CD4-positive, alpha-beta T cell (primary cell): Measurements from ENCODE around the gene NARS2. TPM values are rescaled to one million over a fixed set of nuclear protein-coding genes. Genes with fewer than 3 reads are reported as not detected.

Experiments used
- ATAC-seq: fragments of 200-7000 bp; cut with Tn5 transposase; one replicate; pipeline ENCODE4 v1.10.0; 2022; ENCODE audit warnings: mild to moderate bottlenecking; ENCODE audit not compliant: poor library complexity
- CTCF ChIA-PET: fragments of 350-600 bp; sonication (Branson Sonifier 250); formaldehyde crosslinking; loops from one replicate; lab custom pipeline; 2021; ENCODE audit warnings: antibody characterized with exemption, inconsistent platforms; lab: Charles Lee
- POLR2A ChIA-PET: fragments of 350-600 bp; sonication (Branson Sonifier 250); formaldehyde crosslinking; loops from one replicate; lab custom pipeline; 2021; ENCODE audit warnings: antibody characterized with exemption, inconsistent platforms; lab: Charles Lee
- DNase-seq, 14 experiments: peaks; one replicate each; pipeline ENCODE4 v3.0.0-alpha.2; 2013 to 2020; ENCODE audit warnings: mixed read lengths in 2 of 14
- H3K27ac ChIP-seq, 2 donors: one replicate each; pipeline versions ENCODE4 v1.5.1 to v1.7.0; 2013; ENCODE audit warnings: low read length in 2 of 2, low read depth in 1 of 2, mild to moderate bottlenecking in 1 of 2
- H3K27me3 ChIP-seq, 2 experiments: 1 replicate in 1 of 2; 2 replicates in 1 of 2; pipeline versions ENCODE4 v1.6.1 to v1.7.0; 2013; ENCODE audit warnings: low read length in 2 of 2, control low read depth in 1 of 2, mild to moderate bottlenecking in 1 of 2, moderate library complexity in 1 of 2; ENCODE audit not compliant: insufficient read depth in 2 of 2, control insufficient read depth in 1 of 2
- H3K36me3 ChIP-seq: one replicate; pipeline ENCODE4 v1.6.1; 2013; ENCODE audit warnings: low read length, control low read depth; ENCODE audit not compliant: insufficient read depth
- H3K4me1 ChIP-seq: one replicate; pipeline ENCODE4 v1.6.1; 2013; ENCODE audit warnings: low read length, control low read depth; ENCODE audit not compliant: insufficient read depth
- H3K4me3 ChIP-seq: one replicate; pipeline ENCODE4 v1.5.1; 2013; ENCODE audit warnings: mild to moderate bottlenecking, low read length, moderate library complexity
- H3K9me3 ChIP-seq, 2 experiments: 1 replicate in 1 of 2; 2 replicates in 1 of 2; pipeline versions ENCODE4 v1.6.1 to v1.7.0; 2013; ENCODE audit warnings: low read length in 2 of 2, mild to moderate bottlenecking in 2 of 2, control low read depth in 1 of 2, moderate library complexity in 1 of 2; ENCODE audit not compliant: control insufficient read depth in 1 of 2, insufficient read depth in 1 of 2
- H3K27ac Mint-ChIP-seq: one replicate; pipeline ENCODE4 v1.8.0; 2020; ENCODE audit warnings: mixed read lengths
- H3K27me3 Mint-ChIP-seq: one replicate; pipeline ENCODE4 v1.8.0; 2021; ENCODE audit warnings: mixed read lengths
- H3K36me3 Mint-ChIP-seq: one replicate; pipeline ENCODE4 v1.8.0; 2021; ENCODE audit warnings: low read depth, mixed read lengths
- H3K4me1 Mint-ChIP-seq: one replicate; pipeline ENCODE4 v1.8.0; 2021; ENCODE audit warnings: low read depth, mixed read lengths
- H3K4me3 Mint-ChIP-seq: one replicate; pipeline ENCODE4 v1.8.0; 2020; ENCODE audit warnings: mild to moderate bottlenecking, mixed read lengths
- H3K9me3 Mint-ChIP-seq: one replicate; pipeline ENCODE4 v1.8.0; 2020; ENCODE audit warnings: mixed read lengths
- intact Hi-C, 2 experiments: fragments of 100-400 bp; cut with DNase I in 1 of 2; cut with micrococcal nuclease in 1 of 2; formaldehyde crosslinking; loops; one replicate each; pipeline versions ENCODE4 v1.15.1 to v1.9.0; 2023 to 2025; cut with DNase I, micrococcal nuclease
- total RNA-seq, 174 experiments: library from RNA in 2 of 174; stranded (reverse) in 2 of 174; gene quantifications; one replicate each; pipeline ENCODE4 v1.2.3 and lab custom pipeline; 2021 to 2026
- TF ChIP-seq, protein P1 (sequence below): fragments of 200-600 bp; IDR thresholded peaks from one replicate; pipeline ENCODE4 v1.8.0; 2022; ENCODE audit warnings: antibody characterized with exemption, mild to moderate bottlenecking

Gene NARS2
- total RNA-seq, 2 experiments from 2014 or later = 8.7 to 9.3 TPM

DNA sequence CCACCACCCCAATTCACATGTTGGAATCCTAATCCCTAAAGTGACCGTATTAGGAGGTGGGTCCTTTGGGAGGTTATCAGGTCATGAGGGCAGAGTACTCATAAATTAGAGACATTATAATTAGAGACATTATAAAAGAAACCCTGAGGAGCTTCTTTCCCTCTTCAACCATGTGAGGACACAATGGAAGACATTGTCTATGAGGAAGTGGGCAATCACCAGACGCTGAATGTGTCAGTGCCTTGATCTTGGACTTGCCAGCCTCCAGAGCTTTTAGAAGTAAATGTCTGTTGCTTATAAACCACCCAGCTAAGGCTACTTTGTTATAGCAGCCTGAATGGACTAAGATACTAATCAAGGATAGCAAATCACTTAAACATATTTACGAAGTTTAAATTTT lies 171.8 kb downstream of the NARS2 start:
- H3K4me1 Mint-ChIP-seq = no peaks in the 10 kb centered on the region
- no peak for DNase-seq

DNA sequence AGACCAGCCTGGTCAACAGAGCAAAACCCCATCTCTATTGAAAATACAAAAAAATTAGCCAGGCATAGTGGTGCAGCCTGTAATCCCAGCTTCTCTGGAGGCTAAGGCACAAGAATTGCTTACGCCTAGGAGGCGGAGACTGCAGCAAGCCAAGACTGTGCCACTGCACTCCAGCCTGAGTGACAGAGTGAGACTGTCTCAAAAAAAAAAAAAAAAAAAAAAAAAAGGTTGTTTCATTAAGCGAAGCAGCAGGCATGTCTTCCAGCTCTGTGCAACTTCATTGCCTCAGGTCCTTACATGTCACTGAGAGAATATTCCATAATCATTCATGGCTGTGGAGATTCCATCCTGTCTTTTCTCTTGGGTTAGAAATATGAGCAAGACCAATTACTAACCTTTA lies 174.0 kb downstream of the NARS2 start:
- Mint-ChIP-seq H3K4me3 (no peak overlapping the region), H3K9me3 (no peaks in the 10 kb centered on the region), H3K27me3 (no peaks in the 10 kb centered on the region), H3K4me1 (no peaks in the 10 kb centered on the region), H3K36me3 (no peaks in the 10 kb centered on the region), H3K27ac (no peak overlapping the region)
- ATAC-seq (no peak), DNase-seq (no peak)
- TF ChIP-seq, protein P1, sequence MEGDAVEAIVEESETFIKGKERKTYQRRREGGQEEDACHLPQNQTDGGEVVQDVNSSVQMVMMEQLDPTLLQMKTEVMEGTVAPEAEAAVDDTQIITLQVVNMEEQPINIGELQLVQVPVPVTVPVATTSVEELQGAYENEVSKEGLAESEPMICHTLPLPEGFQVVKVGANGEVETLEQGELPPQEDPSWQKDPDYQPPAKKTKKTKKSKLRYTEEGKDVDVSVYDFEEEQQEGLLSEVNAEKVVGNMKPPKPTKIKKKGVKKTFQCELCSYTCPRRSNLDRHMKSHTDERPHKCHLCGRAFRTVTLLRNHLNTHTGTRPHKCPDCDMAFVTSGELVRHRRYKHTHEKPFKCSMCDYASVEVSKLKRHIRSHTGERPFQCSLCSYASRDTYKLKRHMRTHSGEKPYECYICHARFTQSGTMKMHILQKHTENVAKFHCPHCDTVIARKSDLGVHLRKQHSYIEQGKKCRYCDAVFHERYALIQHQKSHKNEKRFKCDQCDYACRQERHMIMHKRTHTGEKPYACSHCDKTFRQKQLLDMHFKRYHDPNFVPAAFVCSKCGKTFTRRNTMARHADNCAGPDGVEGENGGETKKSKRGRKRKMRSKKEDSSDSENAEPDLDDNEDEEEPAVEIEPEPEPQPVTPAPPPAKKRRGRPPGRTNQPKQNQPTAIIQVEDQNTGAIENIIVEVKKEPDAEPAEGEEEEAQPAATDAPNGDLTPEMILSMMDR = no peak
- ChIA-PET CTCF (no interaction called here), POLR2A (no interaction called here)
- Histone ChIP-seq H3K4me3 (no peak overlapping the region), H3K27me3 (no peaks in the 10 kb centered on the region), H3K27ac (no peak overlapping the region), H3K4me1 (no peaks in the 10 kb centered on the region), H3K9me3 (no peaks in the 10 kb centered on the region), H3K36me3 (no peaks in the 10 kb centered on the region)
- intact Hi-C loops = loop anchor here in 1 of 2 experiments (10.0 kb wide), 1 partner anchor 46 kb away; no protein-coding TSS in a partner anchor

More for the DNA sequence above, 171.8 kb downstream of the NARS2 start:
- Histone ChIP-seq H3K9me3 (no peaks in the 10 kb centered on the region), H3K27ac (no peak overlapping the region), H3K4me1 (no peaks in the 10 kb centered on the region), H3K4me3 (no peak overlapping the region), H3K27me3 (no peaks in the 10 kb centered on the region), H3K36me3 (no peaks in the 10 kb centered on the region)
- intact Hi-C loops = loop anchor here in 1 of 2 experiments (10.0 kb wide), 1 partner anchor 48 kb away; no protein-coding TSS in a partner anchor
- H3K36me3 Mint-ChIP-seq = no peaks in the 10 kb centered on the region
- ATAC-seq = no peak
- ChIA-PET CTCF (no interaction called here), POLR2A (no interaction called here)
- TF ChIP-seq, protein P1 = no peak
- H3K27ac Mint-ChIP-seq = no peak overlapping the region
- no peaks in the 10 kb centered on the region for H3K27me3 Mint-ChIP-seq
- no peaks in the 10 kb centered on the region for H3K9me3 Mint-ChIP-seq
- H3K4me3 Mint-ChIP-seq = no peak overlapping the region

DNA sequence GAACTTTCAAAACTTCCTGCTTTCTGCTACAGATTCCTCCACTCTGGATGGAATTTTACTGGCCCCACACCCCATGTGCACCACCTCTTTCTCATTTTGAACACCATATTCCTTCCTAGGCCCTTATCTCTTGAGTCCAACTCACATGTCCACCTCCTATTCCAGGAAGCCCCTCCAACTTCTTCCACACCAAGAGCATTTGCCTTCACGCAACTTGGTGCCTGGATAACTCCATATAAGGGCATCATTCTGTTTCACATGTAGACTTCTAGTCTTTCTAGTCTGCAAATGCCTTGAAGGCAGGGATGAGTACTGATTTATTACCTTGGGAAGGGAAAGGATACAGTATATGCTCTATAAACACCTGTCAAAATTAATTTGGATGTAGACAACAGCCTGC lies 174.5 kb downstream of the NARS2 start:
- H3K9me3 ChIP-seq = no peaks in the 10 kb centered on the region
- no peaks in the 10 kb centered on the region for H3K36me3 Mint-ChIP-seq
- no peaks in the 10 kb centered on the region for H3K27me3 Mint-ChIP-seq
- no peaks in the 10 kb centered on the region for H3K36me3 ChIP-seq
- DNase-seq (no peak), ATAC-seq (no peak)
- H3K27ac ChIP-seq = no peak overlapping the region
- ChIA-PET CTCF (interaction anchor here (1.3 kb wide), 1 partner anchor 36 kb away, joined by 3 read pairs; no protein-coding TSS in a partner anchor), POLR2A (no interaction called here)
- TF ChIP-seq, protein P1 = no peak
- no peaks in the 10 kb centered on the region for H3K9me3 Mint-ChIP-seq
- H3K4me3 Mint-ChIP-seq = no peak overlapping the region
- no peak overlapping the region for H3K4me3 ChIP-seq
- H3K4me1 ChIP-seq = no peaks in the 10 kb centered on the region
- no peak overlapping the region for H3K27ac Mint-ChIP-seq
- H3K27me3 ChIP-seq = no peaks in the 10 kb centered on the region
- intact Hi-C loops = loop anchor here in 1 of 2 experiments (10.0 kb wide), 1 partner anchor 45 kb away; no protein-coding TSS in a partner anchor
- no peaks in the 10 kb centered on the region for H3K4me1 Mint-ChIP-seq
